Head of caudate nucleus (tissue), 42 donors: Measurements from ENCODE around the gene ABCC4.
A peak's percentile ranks its signal among the peaks of the same experiment; 100 is the strongest.

Source experiments
- DNase-seq, 42 donors: peaks; one replicate each; pipeline versions ENCODE4 v3.0.0 to v3.0.0-alpha.2; 2020 to 2021; ENCODE audit warnings: mixed read lengths in 7 of 42
- intact Hi-C: fragments of 100-400 bp; cut with DNase I; formaldehyde crosslinking; loops from one replicate; pipeline ENCODE4 v1.15.0; 2022

ABCC4 gene

GRCh38 chr13:95111608-95112007 is 189.6 kb downstream of the ABCC4 start:
- intact Hi-C loops, result no loop called here
- DNase-seq, result no peak

- intact Hi-C loops, result no loop called here
- no peak for DNase-seq
Observed at GRCh38 chr13:95106562-95106961, 194.7 kb downstream of the ABCC4 start.

GRCh38 chr13:95100525-95101433 is 200.5 kb downstream of the ABCC4 start:
- intact Hi-C loops, result no loop called here
- no peak for DNase-seq

- intact Hi-C loops, result no loop called here
- no peak for DNase-seq
Observed at GRCh38 chr13:95099541-95099940, 201.7 kb downstream of the ABCC4 start.

GRCh38 chr13:95098916-95099315 is 202.3 kb downstream of the ABCC4 start:
- DNase-seq, result no peak
- intact Hi-C loops, result no loop called here

GRCh38 chr13:95091755-95092154 is 209.5 kb downstream of the ABCC4 start:
- DNase-seq, result no peak
- intact Hi-C loops, result no loop called here

GRCh38 chr13:95087746-95088305 is 213.4 kb downstream of the ABCC4 start:
- no peak for DNase-seq
- intact Hi-C loops, result no loop called here

- no peak for DNase-seq
- intact Hi-C loops, result no loop called here
Observed at GRCh38 chr13:95086761-95087160, 214.5 kb downstream of the ABCC4 start.

- DNase-seq, result no peak
- intact Hi-C loops, result no loop called here
Observed at GRCh38 chr13:95083758-95084157, 217.5 kb downstream of the ABCC4 start.

GRCh38 chr13:95083066-95083465 is 218.2 kb downstream of the ABCC4 start:
- intact Hi-C loops, result no loop called here

GRCh38 chr13:95075506-95075905 is 225.7 kb downstream of the ABCC4 start:
- intact Hi-C loops, result no loop called here
- no peak for DNase-seq

More at GRCh38 chr13:95083066-95083465, 218.2 kb downstream of the ABCC4 start:
- no peak for DNase-seq

- intact Hi-C loops, result no loop called here
- no peak for DNase-seq
Observed at GRCh38 chr13:95074820-95075219, 226.4 kb downstream of the ABCC4 start.

- no peak for DNase-seq
- intact Hi-C loops, result no loop called here
Observed at GRCh38 chr13:95073747-95074311, 227.4 kb downstream of the ABCC4 start.

GRCh38 chr13:95067303-95067702 is 233.9 kb downstream of the ABCC4 start:
- intact Hi-C loops, result no loop called here
- DNase-seq, result peak in 19 of 42 donors; percentile 1 to 66 (median 12)

GRCh38 chr13:95060014-95060519 is 241.2 kb downstream of the ABCC4 start:
- intact Hi-C loops, result no loop called here
- no peak for DNase-seq

GRCh38 chr13:95059306-95059705 is 241.9 kb downstream of the ABCC4 start:
- no peak for DNase-seq
- intact Hi-C loops, result no loop called here

GRCh38 chr13:95058680-95059079 is 242.6 kb downstream of the ABCC4 start:
- intact Hi-C loops, result no loop called here
- no peak for DNase-seq

GRCh38 chr13:95056266-95056665 is 245.0 kb downstream of the ABCC4 start:
- intact Hi-C loops, result no loop called here
- DNase-seq, result no peak

- intact Hi-C loops, result no loop called here
- no peak for DNase-seq
Observed at GRCh38 chr13:95050800-95051615, 250.2 kb downstream of the ABCC4 start.
